Epithelial cell of prostate (primary cell): ENCODE results near the gene SH3PXD2A.

ENCODE experiments used
- DNase-seq: peaks from one replicate; pipeline ENCODE4 v3.0.0-alpha.2; 2011; ENCODE audit warnings: low read depth, low spot score
- H3K27ac ChIP-seq: fragments of 450-650 bp; 2 replicates; pipeline ENCODE4 v1.5.1; 2017; ENCODE audit warnings: mild to moderate bottlenecking

Gene SH3PXD2A

GRCh38 chr10:103717341-103718246, 137.8 kb downstream of the SH3PXD2A start:
- H3K27ac ChIP-seq = peak overlapping the region; percentile 85
- no peak for DNase-seq

DNA sequence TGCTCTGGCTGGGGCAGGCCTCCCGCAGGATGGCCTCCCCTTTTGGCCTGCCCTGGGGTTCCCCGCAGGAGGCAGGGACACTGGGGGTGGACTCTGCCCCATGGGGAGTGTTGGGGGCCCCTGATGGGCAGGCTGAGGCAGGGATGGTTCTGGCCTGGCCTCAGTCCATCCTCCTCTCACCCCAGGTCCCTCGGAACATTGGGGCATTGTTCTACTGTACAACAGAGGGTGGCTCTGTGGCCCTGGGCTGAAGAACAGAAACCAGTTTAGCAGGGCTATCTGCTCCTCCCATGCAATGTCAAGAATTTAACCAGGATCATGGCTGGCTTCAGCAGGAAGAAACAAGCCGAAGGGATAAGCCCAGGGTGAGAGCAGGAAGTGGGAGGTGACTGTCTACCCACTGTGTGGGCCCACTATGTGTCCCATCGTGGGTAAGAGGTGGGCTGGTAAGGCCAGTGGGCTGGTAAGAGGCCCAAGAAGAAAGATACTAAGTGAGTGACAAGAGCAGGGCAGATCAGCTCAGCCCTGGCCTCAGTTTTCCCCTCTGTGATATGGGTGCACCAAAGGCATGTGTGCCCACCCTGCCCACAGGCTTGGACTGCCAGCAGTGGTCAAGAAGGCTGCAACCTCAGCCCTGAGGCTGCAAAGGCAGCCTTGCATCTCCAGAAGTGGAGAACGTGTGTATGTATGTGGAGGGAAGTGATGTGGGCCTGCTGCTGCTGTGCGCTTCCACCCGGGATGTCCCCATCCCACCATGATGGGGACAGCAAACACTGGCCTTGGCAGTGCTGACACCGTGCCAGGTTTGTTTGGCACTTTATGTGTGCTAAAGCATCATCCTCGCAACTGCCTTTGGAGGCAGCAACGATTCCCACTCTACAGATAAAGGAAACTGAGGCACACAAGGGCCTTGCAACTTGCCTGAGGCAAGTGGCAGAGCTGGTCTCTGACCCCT, 138.9 kb downstream of the SH3PXD2A start:
- H3K27ac ChIP-seq = peak overlapping the region; percentile 85
- no peak for DNase-seq

DNA sequence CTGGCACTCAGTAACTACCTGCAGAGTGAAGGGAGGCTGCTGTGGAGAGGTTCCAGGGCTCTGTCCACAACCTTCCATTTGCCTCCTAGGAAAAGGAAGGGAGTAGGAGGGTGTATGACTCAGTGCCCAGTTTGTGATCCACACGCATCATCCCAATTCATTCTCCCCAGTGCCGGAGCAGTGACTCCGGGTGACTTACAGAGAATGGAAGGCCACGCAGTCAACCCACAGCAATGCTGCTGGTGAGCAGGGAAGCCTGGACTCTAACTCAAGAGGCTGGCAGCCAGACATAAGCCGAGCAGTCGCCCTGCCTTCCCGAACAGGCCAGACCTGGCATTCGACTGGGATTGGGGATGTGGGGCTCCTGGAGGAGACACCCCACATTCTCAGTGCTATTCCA, 139.9 kb downstream of the SH3PXD2A start:
- DNase-seq = no peak
- peak overlapping the region; percentile 85 for H3K27ac ChIP-seq

DNA sequence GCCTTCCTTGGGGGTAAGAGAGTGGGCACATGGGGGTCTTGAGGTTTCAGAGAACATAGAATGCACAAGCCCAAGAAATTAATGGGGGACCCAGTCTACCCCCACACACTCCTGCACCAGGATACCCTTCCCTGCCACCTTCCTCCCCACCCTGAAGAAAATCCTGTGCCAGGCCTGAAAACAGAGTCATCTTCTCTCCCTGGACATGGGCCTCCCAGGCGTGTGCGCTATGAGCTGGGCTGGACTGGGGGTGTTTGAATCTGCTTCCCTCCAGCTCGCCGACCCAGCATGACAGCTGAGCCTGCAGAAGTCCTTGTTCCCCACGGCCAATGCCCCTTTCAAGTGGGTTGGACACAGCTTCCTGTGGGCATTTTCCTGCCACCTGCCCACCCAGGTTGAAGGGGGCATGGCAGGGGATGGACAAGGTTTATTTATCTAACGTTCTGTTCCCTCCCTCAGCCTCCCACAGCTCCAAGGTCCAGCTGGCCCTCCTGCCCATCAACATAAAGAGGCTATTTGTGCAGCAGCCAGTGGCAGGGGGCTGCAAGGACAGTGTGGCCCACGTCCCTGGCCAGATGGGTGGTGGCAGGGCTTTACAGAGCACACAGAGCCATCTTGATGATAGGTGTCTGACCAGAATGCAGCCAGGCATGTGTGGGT, 141.0 kb downstream of the SH3PXD2A start:
- peak overlapping the region; percentile 85 for H3K27ac ChIP-seq
- no peak for DNase-seq

DNA sequence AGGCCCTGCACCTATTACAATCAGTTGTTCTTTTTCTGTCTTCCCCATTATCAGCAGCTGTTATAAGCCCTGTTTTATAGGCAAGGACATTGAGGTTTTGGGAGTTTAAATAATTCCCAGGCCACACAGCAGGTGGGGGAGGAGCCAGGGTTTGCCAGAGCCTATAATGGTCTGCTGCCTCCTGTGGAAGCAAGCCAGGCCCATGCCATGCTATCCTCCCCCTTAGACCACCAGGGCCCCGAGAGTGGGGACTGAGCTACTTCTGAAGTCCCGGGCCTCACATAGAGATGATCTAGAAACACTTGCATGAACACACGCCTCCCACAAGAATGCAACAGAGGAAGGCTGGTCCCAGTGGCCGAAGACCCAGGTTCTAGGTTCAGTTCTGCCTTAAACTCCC, 141.7 kb downstream of the SH3PXD2A start:
- DNase-seq = no peak
- H3K27ac ChIP-seq = peak overlapping the region; percentile 85

- DNase-seq = no peak
- peak overlapping the region; percentile 85 for H3K27ac ChIP-seq
These were observed 142.4 kb downstream of the SH3PXD2A start for GRCh38 chr10:103712898-103713498.

DNA sequence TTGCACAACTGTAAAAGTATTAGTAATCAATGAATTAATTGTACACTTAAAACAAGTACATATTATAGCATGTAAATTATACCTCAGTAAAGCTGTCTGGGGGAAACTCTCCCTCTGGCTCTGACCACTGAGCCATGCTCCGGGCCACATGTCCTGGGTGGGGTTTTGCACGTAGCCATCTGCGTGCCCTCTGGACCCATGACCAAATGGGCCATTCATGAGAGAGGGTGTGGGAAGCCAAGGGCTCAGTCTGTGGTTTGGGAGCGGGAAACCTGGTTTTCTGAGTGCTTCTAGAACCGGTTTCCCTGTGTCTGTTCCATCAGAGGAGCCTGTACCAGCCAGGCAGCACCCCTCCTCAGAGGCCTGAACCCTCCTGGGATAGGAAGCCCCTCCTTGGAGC, 143.2 kb downstream of the SH3PXD2A start:
- no peak for DNase-seq
- H3K27ac ChIP-seq = peak overlapping the region; percentile 1

- peak overlapping the region; percentile 31 for H3K27ac ChIP-seq
These were observed 143.9 kb downstream of the SH3PXD2A start for GRCh38 chr10:103711351-103711994.

GRCh38 chr10:103710490-103710889, 144.9 kb downstream of the SH3PXD2A start:
- no peak for DNase-seq
- H3K27ac ChIP-seq = peak overlapping the region; percentile 31

More at GRCh38 chr10:103711351-103711994, 143.9 kb downstream of the SH3PXD2A start:
- no peak for DNase-seq

DNA sequence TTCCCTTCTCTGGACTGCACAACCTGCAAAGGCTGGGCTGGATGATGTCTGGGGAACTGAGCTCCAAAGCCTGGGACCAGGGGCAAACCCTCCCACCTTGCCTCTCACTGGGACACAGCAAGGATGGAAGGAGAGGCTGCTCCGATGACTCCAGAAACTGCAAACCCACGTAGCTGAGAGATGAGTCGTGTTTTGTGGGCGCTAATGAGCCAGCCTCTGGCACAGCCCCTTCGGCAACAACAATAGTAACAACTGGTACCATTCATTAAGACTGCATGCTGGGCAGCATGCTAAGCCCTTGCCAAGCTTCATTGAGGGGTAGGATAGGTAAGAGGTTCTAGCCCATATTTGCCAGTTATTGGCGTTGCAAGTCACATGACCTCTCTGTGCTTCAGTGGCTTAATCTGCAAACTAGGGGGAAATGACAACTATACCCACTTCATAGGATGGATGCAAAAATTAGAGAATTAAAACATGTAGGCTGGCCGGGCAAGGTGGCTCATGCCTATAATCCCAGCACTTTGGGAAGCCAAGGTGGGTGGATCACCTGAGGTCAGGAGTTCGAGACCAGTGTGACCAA, 145.9 kb downstream of the SH3PXD2A start:
- peak overlapping the region; percentile 31 for H3K27ac ChIP-seq
- DNase-seq = no peak

GRCh38 chr10:103708627-103709288, 146.6 kb downstream of the SH3PXD2A start:
- no peak overlapping the region for H3K27ac ChIP-seq
- DNase-seq = no peak

- H3K27ac ChIP-seq = no peak overlapping the region
- no peak for DNase-seq
These were observed 147.3 kb downstream of the SH3PXD2A start for GRCh38 chr10:103707956-103708626.

GRCh38 chr10:103706762-103707161, 148.6 kb downstream of the SH3PXD2A start:
- DNase-seq = no peak

DNA sequence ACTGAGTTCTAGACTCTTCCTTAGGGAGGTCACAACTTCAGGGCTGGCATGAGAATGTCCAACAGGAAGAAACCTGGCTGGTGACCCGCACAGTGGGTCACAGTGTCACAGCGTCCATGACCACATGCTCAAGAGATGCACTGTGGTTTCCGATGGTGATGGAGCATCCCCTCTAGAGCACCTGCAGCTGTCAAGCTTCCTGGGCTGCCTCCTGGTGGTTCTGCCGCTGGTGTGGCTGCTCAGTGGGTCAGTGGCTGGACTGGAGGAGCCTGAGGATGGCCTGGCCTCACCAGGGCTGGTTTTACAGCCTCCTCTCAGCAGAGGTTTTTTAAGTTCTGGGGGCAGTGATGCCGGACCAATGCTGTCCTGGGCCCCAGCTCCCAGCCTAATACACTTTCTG, 149.3 kb downstream of the SH3PXD2A start:
- no peak overlapping the region for H3K27ac ChIP-seq

More at GRCh38 chr10:103706762-103707161, 148.6 kb downstream of the SH3PXD2A start:
- no peak overlapping the region for H3K27ac ChIP-seq

DNA sequence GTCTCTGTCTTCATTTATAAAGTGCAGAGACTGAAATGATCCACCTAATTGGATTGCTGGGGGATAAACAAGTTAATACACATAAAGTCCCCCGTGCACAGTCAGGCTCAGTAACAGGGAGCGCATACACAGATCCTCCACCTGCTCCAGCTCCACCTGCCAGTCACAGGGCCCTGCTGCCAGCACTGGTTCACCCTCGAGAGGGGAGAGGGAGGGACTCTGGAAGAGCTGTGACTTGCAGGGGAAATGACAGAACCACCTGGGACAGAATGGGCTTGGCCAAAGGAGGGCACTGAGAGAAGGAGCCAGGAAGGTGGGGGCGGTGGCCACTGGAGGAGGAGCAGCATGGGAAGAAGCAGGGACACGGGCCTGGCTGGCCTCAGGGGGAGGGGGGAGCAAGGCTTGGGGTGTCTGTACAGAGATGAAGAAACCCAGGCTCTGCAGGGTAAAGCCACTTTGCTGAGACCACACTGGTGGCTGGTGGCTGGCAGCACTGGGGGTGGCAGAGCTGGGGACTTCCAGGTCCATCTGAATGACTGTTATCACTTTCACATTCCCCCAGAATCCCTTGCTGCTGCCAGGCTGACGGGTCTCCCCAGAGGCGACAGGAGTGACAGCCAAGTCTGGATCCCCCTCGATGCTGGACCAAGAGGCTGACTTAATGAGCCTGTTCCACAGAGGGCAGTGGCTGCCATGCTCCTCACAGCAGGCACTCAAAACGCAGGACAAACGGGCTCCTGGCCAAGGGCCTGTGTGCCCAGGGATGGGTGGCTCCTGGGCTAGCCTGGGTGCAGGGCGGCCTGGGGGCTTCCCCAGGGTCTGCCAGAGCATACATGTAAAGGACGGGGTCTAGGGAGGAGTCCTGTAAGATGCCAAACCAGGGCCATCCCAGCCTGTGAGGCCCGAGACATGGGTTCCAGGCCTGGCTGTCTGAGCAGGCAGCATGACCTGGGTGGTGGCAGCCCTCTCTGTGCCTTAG, 151.1 kb downstream of the SH3PXD2A start:
- no peak for DNase-seq

More for the DNA sequence above, 149.3 kb downstream of the SH3PXD2A start:
- no peak for DNase-seq

GRCh38 chr10:103701380-103702222, 153.8 kb downstream of the SH3PXD2A start:
- H3K27ac ChIP-seq = no peak overlapping the region
- no peak for DNase-seq

More for the DNA sequence above, 151.1 kb downstream of the SH3PXD2A start:
- H3K27ac ChIP-seq = no peak overlapping the region
